ENCODE measurements around the gene CCDC175.

Gene CCDC175

DNA sequence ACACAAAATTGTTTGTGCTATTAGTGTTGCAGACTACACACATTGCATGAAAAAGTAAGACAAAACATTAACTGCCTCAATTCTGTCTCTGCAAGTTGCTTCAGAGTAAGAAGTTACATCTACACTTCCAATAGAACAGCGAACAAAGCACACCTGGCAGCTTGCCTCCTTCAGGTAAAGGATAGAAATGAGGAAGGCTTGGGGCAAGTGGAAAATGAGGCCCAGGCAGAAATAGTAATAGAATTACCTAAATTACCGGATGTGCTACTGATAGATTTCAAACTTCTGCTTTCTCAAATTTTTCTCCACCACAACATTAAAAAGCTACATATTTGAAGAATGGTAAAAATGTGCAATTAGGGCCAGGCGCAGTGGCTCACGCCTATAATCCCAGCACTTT, 37.7 kb downstream of the CCDC175 start:
- no peak for DNase-seq

DNA sequence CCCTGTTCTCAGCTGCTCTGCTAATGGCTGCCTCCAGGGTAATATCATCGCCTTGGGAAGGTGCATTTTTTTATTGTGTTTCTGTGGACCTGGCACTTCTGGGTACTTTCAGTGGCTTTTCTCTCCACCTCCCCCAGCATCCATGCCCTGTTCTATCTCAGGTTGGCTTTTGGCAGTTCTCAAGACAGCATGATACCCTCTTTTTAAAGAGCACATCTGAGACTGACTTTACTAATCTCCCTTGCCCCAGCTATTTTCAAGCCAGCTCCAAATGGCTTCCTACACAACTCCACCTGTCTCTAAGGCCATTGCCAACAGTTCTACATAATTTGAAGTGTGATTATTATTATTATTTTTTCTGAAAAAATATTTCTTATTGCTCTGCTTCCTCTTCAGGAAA, 39.1 kb downstream of the CCDC175 start:
- DNase-seq: no peak

DNA sequence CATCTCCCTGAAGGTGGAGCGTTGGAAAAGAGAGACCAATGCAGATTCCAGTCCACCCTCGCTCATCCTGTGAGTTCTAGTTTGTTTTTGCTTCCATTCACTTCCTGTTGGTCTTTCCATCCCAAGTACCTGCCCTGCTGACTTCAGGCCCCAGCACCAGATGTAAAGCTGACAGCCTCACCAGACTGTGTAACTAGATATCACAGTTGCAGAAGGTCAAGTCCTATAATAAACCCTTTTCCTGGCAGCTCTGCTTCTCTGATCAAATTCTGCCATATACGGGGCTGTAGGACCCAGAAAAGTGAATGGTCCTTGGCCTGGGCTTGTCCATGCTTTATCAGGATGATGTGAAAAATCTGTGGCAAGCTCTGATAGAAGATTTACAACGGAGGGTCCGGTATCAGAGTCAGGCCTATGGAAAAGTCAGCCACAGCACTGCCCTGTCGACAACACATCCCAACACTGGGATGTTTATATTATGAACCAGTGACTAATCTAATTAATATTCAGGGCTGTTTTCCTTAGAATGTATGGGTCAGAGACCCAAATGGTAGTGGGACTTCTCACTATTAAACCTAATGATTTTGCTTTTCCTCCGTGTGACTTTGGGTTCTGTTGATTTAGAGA, 42.1 kb downstream of the CCDC175 start:
- DNase-seq: no peak

DNA sequence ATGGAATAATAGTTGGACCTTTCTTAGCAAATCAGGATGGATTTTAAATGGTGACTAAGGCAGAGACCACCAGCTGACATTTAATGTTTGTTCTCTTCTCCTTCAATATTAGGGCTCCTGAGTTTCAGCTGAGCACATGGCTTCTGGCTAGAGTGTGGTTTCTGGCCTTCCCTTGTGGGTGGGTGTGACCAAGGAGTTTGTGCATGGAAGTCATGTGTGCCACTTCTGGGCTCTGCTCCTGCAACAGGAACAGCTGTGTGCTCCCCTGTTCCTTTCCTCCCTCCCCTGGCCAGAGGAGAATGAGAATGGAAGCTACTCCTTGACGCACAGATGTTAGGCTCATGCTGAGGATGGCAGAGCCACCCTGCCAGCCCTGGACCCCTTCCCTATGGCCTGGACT, 44.2 kb downstream of the CCDC175 start:
- DNase-seq: no peak

DNA sequence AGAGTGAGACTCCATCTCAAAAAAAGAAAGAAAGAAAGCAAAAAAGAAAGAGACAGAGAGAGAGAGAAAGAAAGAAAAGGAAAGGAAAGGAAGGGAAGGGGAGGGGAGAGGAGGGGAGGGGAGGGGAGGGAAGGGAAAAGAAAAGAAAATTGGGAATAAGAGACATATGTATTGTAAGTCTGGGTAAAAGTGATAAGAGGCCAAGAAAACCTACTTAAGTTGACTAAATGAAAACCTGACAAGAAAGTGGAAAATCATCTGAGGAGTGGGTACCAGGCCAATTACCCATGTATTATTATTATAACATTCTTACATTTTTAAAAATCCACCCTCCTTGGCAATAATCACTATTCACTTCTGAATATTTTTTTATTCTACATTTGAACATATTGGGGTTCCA, 46.3 kb downstream of the CCDC175 start:
- no peak for DNase-seq

DNA sequence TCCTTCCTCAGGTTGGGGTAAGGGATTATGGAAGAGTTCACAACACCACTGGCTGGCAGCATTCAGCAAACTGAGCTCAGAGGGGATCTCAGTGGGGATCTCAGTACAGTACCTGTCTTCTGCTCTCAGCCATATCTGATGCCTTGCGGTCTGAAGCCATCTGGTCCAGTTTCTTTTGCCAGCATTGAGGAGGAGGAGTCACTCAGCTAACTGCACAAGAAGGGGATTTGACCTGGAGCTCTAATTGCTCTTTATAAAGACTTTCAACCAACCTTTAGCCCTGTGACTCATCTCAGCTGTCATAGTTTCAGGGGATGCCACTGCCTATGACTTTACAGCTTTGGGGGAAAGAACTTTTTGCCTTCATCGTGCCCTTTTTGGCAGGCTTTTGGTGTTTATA, 47.4 kb downstream of the CCDC175 start:
- DNase-seq: no peak

DNA sequence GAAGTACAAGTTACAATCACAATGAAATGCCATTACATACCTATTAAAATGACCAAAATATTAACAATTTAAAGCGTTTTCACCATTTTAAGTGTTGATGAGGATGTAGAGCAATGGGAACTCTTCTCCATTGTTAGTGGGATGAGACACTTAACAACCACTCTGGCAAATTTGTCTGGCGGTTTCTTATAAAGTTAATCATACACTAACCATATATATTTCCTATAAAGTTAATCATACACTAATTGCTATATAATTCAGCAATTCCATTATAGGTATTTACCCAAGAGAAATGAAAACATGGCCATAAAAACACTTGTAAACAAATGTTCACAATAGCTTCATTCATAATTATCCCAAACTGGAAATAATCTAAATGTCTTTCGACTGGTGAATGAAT, 56.4 kb downstream of the CCDC175 start:
- no peak for DNase-seq

DNA sequence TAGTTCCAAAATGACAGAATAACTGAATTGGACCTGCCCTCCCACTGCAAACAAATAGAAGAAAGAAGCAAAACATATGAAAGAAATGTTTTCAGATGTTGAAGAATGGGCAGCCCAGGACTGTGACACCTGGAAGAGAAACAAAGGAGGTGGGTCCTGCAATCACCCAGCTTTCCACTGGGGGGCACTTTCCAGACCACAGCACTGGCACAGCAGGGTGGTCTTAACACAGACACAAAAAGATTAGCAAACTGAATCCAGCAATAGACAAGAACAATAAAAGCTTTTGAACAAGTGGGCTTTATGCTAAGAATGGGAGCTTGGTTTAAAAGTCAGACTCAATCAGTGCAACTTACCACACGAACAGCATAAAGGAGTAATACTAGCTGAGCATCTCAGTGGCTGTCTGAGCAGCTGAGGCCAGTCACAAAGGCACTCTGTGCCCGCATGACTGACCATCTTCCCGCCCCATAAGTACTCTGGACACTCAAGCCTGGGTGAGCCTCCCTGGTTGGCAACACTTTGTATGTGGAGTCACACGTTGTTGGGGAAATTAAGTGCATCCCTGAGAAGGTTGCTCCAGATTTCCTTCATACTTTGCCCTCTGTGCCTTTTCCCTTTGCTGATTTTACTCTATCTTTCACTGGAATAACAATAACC, 64.6 kb downstream of the CCDC175 start:
- no peak for DNase-seq

DNA sequence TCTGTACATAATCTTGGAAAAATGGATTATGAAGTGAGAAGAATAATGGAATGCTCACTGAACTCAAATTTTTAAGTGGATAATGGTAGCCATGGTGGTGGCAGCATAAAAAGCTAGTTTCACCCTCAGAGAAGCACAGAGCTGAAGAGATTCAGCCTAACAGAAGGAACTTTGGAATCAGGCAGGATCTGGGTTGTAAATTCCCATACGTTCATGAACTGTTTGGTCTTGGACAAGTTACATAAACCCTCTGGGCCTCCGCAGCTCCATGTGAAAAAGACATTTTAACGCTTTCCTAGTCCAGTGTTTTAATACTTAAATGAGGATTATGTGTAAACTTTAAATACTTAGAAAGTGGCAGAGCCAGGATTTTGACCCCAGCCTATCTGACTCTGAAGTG, 65.6 kb downstream of the CCDC175 start:
- no peak for DNase-seq

DNA sequence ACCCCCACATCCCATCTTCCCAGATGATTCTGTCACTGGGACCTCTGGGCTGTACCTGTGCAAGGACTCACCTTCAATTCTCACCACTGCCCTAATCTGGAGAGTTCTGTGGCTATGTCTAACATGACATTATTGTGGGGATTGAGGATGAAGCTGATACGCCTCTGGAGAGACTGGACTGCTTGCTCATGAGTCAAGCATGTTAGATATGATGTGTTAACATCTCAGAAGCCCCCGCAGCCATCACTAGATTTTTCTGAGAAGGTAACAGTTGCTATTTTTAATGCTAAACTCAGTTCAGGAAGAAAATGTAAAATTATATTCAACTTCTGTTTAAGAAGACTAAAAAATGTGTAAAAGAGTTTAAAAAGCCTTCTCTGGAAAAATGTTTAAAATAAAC, 66.6 kb downstream of the CCDC175 start:
- peak; percentile 22 for DNase-seq

DNA sequence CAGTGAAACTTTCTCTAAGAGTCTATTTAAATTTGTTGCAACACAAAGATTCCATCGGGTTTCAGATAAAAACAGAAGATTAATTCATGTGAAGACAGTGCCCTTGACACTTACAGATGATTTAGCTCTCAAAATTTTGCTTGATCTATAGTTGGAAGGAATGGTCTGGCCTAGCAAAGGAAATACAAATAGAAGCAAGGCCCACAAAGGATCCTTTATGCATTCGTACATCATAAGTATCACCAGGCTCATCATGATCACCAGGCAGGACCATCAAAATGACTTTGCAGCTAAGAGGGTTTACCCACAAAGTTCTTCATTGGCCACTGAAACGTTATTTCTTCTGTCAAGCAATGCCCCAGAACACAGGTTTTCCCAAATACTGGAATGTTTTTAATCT, 67.5 kb downstream of the CCDC175 start:
- DNase-seq: no peak

DNA sequence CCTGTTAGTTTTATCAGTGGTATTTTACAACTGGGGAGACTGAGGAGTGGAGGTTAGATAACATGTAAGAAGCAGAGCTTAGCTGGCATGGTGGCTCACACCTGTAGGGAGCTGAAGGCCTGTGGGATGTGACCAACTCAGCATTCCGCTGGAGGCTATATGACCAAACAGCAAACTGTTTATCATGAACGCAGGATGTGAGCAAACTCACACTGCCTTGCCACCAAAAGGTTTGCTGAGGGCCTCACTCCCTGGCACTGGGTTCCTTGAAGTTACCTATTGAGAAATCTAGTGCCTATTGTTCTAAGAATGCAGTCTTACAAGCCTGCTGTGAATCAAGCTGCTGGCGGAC, 68.9 kb downstream of the CCDC175 start:
- no peak for DNase-seq

DNA sequence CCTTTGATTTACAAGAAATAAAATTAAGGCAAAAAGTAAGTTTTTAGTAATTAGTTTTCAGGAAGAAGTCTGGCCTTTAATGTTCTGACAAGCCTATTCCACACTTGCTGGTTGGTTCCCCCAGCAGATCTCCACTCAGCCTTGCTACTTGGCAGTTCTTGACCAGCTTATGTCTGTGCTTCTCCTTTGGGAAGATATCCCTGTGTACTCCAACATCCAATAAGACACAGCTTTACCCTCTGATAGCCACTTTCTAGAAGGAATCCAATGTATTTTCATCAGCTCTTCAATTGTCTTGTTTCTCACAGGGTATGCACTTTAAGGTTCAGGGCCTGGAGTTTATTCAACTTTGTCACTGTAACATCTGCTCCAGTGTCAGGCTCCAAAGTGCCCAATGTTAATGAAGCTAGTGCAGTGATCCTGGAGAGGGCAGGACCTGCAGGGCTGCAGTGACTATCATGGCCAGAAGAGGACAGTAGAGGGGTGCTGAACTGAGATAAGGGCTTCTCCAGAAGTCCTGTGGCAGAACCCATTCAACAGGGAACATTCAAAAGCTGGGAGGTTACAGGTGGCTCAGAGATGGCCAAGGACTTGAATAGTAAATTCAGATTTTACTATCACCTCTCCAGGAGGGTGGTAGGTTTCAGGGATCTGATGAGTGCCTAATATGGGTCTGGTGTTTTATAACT, 69.4 kb downstream of the CCDC175 start:
- DNase-seq: peak; percentile 38

DNA sequence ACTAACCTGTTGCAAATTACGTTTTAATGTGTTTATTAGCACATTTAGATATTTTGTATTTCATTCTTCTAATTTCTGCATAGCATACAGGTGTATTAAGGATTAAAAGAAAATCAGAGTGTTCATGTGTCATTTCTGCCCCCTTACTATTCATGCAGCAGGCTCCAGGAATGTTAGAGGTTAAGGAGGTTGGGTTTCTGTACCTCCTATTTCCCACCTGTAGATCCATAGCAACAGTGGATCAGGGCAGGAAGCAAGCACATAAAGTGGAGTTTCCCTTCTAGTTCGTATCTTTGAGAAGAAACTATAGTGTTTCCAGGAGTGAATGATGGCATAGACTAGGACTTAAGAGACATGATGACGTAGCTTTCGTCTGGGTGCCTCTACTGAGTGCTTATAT, 73.4 kb downstream of the CCDC175 start:
- no peak for DNase-seq

DNA sequence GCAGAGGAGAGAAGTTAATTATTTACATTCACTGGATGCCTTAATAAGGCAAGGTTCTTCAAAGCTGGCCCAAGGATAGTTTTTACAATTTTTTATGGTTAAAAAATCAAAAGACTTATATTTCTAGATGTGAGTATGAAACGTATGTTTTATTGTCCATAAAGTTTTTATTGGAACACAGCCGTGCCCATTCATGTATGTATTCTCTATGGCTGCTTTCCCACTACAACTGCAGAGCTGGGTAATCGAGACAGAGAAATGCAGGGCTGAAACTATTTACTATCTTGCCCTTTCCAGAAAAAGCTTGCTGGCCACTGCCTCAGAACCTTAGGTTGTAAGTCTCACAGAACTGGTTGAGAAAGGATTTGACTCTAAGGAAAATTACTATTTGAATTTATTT, 75.9 kb downstream of the CCDC175 start:
- no peak for DNase-seq

DNA sequence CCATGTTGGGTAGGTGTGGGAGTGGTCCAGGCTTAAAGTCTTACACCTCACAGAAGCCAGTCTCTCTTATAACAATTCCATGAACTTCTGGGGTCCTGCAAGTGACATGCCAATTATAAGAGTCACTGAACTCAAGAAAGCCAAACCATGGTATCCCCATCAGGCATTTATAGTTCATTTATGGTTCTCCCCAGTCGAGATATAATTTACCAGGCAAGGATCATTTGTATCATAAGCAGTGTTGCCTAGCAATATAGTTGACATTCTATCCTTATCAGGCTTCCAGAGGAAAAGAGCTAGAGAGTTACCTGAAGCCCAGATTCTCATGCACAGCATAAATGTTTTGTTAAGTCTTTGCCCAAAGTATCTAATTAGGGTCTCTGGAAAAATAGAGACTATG, 84.2 kb downstream of the CCDC175 start:
- DNase-seq: no peak

DNA sequence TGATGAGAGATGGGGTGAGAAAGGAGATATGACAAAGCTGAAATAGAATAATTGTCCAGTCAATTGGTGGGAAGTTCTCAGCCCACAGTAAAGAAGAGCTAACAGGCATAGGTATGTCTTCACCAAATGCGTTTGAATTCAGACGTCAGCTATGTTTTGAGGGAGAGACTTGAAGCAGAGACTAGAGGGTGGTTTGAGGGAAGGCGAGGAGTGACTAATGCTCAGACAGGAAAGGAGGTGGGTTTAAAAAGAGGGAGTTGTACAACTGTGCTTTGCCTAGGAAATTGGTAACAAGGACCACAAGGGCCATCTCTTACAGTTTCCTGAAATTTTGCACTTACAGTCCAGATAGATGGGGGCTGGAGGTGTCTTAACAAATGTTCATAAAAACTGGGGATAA, 85.9 kb downstream of the CCDC175 start:
- DNase-seq: no peak

DNA sequence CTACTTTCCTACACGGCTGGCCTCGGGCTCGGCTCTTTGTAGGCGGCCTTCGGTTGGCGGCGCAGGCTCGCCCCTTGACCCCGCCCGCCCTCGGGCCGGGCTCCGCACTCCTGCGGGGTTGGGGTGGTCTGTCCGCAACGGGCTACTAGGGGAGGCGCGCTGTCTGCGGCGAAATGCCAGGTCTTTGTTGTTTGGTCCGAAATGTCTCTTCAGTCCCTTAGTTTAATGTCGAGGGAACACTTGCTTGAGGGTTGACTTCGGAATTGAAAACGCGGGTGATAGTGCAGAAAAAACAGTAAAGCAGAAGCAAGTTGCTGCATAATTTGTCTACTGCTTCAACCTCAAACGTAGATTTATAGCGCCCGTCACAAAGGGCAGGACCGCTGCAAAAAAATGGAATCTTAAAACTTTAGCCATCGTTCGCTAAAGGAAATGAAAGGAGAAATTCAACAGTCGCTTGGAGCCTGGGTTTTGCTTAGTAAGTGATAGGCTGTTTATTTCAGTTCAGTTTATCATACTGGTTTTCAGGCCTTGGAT, 91.9 kb downstream of the CCDC175 start:
- DNase-seq: no peak

DNA sequence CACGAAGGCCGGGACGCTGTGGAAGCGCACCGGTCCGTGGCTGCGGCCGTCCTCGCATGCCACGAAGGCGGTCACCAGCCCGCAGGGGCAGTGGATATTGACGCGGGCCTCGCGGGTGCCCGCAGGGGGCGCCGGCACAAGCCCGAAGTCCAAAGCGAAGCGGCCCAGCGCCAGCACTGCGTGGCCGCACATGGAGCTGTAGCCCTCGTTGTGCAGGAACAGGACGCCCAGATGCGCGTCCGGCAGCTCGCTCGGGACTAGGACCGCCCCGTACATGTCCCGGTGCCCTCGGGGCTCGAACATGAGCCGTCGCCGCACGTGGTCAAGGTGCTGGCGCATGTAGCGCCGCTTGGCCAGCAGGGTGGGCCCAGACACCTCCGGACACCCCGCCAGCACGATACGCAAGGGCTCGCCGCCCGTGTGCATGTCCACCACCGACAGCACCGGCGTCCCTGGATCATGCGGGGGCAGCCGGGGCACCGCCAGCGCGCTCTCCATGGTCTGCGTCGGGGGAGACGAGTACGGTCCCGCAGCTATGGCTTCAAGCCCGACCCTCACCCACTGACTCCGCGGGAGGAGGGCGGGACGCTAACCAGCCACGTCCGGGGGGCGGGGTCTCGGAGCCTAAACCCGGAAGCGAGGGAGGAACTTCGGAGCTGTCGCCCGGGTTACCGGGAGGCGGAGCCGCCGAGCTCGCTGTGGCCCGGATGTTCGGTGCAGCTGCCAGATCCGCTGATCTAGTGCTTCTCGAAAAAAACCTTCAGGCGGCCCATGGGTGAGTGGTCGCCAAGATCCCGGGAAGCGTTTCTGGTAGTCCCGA, 92.6 kb downstream of the CCDC175 start, which contains the start of the genes JKAMP and L3HYPDH:
Gene JKAMP, plus strand, starts transcription at position 699 of the 820 bp plus-strand sequence. Its CDS starts 73 bp downstream, at position 772.
Gene L3HYPDH, minus strand, starts transcription at position 590 of the 820 bp plus-strand sequence. Its CDS starts 92 bp downstream, at position 498.
- peak; percentile 97 for DNase-seq

DNA sequence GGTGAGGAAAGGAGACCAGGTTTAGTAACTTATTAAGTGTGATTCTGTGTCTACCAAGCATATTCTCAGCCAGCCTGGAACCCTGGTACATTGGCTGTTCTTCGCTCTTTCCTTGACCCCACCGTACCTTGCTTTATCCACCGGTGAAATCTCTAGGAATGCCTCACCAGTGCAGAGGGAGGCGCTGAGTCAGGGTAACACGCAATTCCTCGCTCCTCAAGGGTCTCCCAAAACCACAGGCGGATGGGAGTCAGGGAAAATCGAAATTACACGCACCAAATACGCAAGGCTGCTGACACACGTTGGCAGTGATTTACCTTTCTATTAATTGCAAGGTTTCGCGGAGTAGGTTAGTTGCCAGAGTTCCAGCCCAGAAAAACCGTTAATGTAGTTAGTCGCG, 93.2 kb downstream of the CCDC175 start:
- peak; percentile 90 for DNase-seq

DNA sequence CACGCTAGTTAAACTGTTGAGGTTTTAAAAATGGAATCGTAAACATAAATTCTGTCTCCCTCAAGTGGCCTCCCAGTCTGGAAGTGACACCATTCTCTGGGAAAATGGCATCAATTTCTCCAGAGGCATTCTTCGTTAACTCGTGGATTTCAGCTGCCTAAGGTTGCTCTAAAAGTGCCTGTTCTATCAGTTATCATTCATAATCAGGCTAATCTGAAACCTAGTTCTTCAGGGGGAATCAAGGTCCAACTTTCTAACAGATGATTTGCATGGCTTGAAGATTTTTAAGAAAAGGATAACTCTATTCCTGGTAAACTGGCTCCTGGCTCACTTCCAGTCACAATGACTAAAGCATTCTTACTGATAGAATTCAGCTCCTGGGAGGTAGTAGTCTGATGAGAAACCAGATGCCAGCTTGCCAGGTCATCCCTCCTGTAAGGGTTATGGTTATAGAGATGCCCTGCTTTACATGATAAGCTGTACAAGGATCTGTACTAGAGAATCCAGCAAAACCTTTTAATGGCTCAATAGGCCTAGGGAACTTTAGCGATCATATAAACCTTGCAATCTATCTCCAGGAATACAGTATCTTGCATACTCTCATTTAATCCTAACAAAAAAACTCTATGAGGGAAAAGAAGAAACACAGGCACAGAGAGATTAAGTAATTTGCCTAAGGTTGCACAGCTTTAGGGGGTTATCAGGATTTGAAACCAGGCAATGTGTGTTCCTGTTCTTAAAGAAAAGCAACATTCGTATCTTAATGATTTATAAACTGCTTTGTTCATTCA, 93.9 kb downstream of the CCDC175 start:
- peak; percentile 98 for DNase-seq

DNA sequence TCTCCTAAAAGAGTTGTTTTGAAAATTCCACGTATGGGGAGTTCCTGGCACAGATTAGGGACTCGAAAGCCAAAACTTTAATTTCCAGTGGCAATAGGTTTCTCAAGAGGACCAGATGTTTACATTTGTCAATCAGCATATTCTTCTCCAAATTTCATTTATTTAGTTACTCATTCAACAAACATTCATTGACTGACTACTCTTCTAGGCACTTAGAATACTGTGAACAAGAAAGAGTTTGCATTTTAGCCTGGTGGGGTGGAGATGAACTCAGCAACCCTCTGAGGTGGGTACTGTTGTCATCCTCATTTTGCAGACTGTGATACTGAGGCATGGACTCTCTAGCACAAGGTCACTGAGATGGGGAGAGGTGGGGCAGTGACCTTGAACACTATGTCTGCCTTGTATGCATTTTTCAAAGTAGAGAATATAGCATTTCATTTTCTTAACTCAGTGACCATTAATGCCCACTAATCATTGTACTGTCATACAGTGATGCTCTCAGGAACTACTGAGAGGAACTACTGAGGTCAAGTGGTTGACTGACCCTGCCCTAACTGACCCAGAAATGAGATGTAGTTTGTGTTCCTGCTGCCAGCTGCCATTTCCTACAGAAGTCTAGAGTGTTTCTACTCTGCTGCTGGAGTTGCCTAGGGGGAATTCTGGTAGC, 94.6 kb downstream of the CCDC175 start:
- DNase-seq: peak; percentile 81
